ENCODE measurements around the gene RYR3.

The RYR3 gene

GRCh38 chr15:33445984-33446383, 135.2 kb downstream of the RYR3 start:
- no peak overlapping the region for H3K27ac ChIP-seq (ENCODE audit: low read length, poor library complexity, severe bottlenecking)
- H3K4ac ChIP-seq (ENCODE audit: low read depth in 1 of 2, low read length in 2 of 2), result no peak overlapping the region
- no peak overlapping the region for H4K91ac ChIP-seq (ENCODE audit: low read length)
- no peak overlapping the region for H3K23ac ChIP-seq (ENCODE audit: low read length in 2 of 2)
- no peak overlapping the region for H3K4me3 ChIP-seq (ENCODE audit: insufficient read depth in 1 of 2, low read depth in 1 of 2, low read length in 2 of 2)
- 84% methylated on average over 2 of the region's 4 CpGs for WGBS
- peaks cover 0 to 44% of the 10 kb centered on the region in 2 experiments for H3K27me3 ChIP-seq (ENCODE audit: control insufficient read depth in 1 of 2, insufficient read depth in 1 of 2, low read length in 2 of 2)
- no peak for DNase-seq
- H3K79me1 ChIP-seq (replicated peaks; ENCODE audit: low read length, poor library complexity, severe bottlenecking), result peaks cover 3% of the 10 kb centered on the region
- no peak overlapping the region for H2BK12ac ChIP-seq (ENCODE audit: low read length in 2 of 2)
- H3K4me2 ChIP-seq (ENCODE audit: low read length, poor library complexity, severe bottlenecking), result no peak overlapping the region
- H2BK5ac ChIP-seq (ENCODE audit: low read depth, low read length, poor library complexity, severe bottlenecking), result no peak overlapping the region
- H4K8ac ChIP-seq (ENCODE audit: low read length), result no peak overlapping the region
- H3K4me1 ChIP-seq (ENCODE audit: control insufficient read depth, insufficient read depth, low read depth, low read length), result peaks cover 10% of the 10 kb centered on the region
- H3K14ac ChIP-seq (ENCODE audit: low read length in 2 of 2), result no peak overlapping the region
- H2AFZ ChIP-seq (ENCODE audit: low read depth, low read length), result no peak overlapping the region
- H3K9ac ChIP-seq (ENCODE audit: low read length), result no peak overlapping the region
- no peak overlapping the region for H2AK5ac ChIP-seq (ENCODE audit: low read length, severe bottlenecking)
- no peaks in the 10 kb centered on the region for H3K9me3 ChIP-seq (ENCODE audit: control insufficient read depth, low read length)
- no peak overlapping the region for H3K18ac ChIP-seq (ENCODE audit: low read depth in 1 of 2, low read length in 2 of 2)
- H2BK120ac ChIP-seq (ENCODE audit: low read depth, low read length), result no peak overlapping the region
- no peaks in the 10 kb centered on the region for H3K36me3 ChIP-seq (ENCODE audit: control insufficient read depth in 1 of 2, insufficient read depth in 2 of 2, low read depth in 1 of 2, low read length in 2 of 2)
- no peak overlapping the region for H2BK15ac ChIP-seq (ENCODE audit: low read depth, poor library complexity, severe bottlenecking)

- Histone ChIP-seq H2AFZ (ENCODE audit: low read depth, low read length) (no peak overlapping the region), H3K4me3 (ENCODE audit: insufficient read depth in 1 of 2, low read depth in 1 of 2, low read length in 2 of 2) (no peak overlapping the region), H3K18ac (ENCODE audit: low read depth in 1 of 2, low read length in 2 of 2) (no peak overlapping the region), H3K4ac (ENCODE audit: low read depth in 1 of 2, low read length in 2 of 2) (no peak overlapping the region), H3K14ac (ENCODE audit: low read length in 2 of 2) (no peak overlapping the region), H2BK5ac (ENCODE audit: low read depth, low read length, poor library complexity, severe bottlenecking) (no peak overlapping the region), H2BK120ac (ENCODE audit: low read depth, low read length) (no peak overlapping the region), H3K9me3 (ENCODE audit: control insufficient read depth, low read length) (no peaks in the 10 kb centered on the region), H3K36me3 (ENCODE audit: control insufficient read depth in 1 of 2, insufficient read depth in 2 of 2, low read depth in 1 of 2, low read length in 2 of 2) (no peaks in the 10 kb centered on the region), H3K23ac (ENCODE audit: low read length in 2 of 2) (no peak overlapping the region), H3K4me2 (ENCODE audit: low read length, poor library complexity, severe bottlenecking) (no peak overlapping the region), H2BK12ac (ENCODE audit: low read length in 2 of 2) (no peak overlapping the region), H3K27me3 (ENCODE audit: control insufficient read depth in 1 of 2, insufficient read depth in 1 of 2, low read length in 2 of 2) (peaks cover 0 to 43% of the 10 kb centered on the region in 2 experiments), H3K4me1 (ENCODE audit: control insufficient read depth, insufficient read depth, low read depth, low read length) (peaks cover 10% of the 10 kb centered on the region), H2AK5ac (ENCODE audit: low read length, severe bottlenecking) (no peak overlapping the region), H3K27ac (ENCODE audit: low read length, poor library complexity, severe bottlenecking) (no peak overlapping the region), H2BK15ac (ENCODE audit: low read depth, poor library complexity, severe bottlenecking) (no peak overlapping the region), H3K79me1 (replicated peaks; ENCODE audit: low read length, poor library complexity, severe bottlenecking) (peaks cover 3% of the 10 kb centered on the region), H4K91ac (ENCODE audit: low read length) (no peak overlapping the region), H4K8ac (ENCODE audit: low read length) (no peak overlapping the region), H3K9ac (ENCODE audit: low read length) (no peak overlapping the region)
- no peak for DNase-seq
- 55% methylated on average over 4 of the region's 4 CpGs for WGBS
Measured at GRCh38 chr15:33448151-33448550, 137.4 kb downstream of the RYR3 start.

- Histone ChIP-seq H2BK12ac (ENCODE audit: low read length in 2 of 2) (no peak overlapping the region), H3K4me1 (ENCODE audit: control insufficient read depth, insufficient read depth, low read depth, low read length) (peaks cover 10% of the 10 kb centered on the region), H3K4me3 (ENCODE audit: insufficient read depth in 1 of 2, low read depth in 1 of 2, low read length in 2 of 2) (no peak overlapping the region), H3K14ac (ENCODE audit: low read length in 2 of 2) (no peak overlapping the region), H2BK120ac (ENCODE audit: low read depth, low read length) (no peak overlapping the region), H4K91ac (ENCODE audit: low read length) (no peak overlapping the region), H4K8ac (ENCODE audit: low read length) (no peak overlapping the region), H2AFZ (ENCODE audit: low read depth, low read length) (no peak overlapping the region), H3K4ac (ENCODE audit: low read depth in 1 of 2, low read length in 2 of 2) (no peak overlapping the region), H2BK5ac (ENCODE audit: low read depth, low read length, poor library complexity, severe bottlenecking) (no peak overlapping the region), H3K79me1 (replicated peaks; ENCODE audit: low read length, poor library complexity, severe bottlenecking) (peaks cover 3% of the 10 kb centered on the region), H3K18ac (ENCODE audit: low read depth in 1 of 2, low read length in 2 of 2) (no peak overlapping the region), H3K27ac (ENCODE audit: low read length, poor library complexity, severe bottlenecking) (no peak overlapping the region), H3K4me2 (ENCODE audit: low read length, poor library complexity, severe bottlenecking) (no peak overlapping the region), H3K9ac (ENCODE audit: low read length) (no peak overlapping the region), H2AK5ac (ENCODE audit: low read length, severe bottlenecking) (peak overlapping the region; percentile 38), H2BK15ac (ENCODE audit: low read depth, poor library complexity, severe bottlenecking) (no peak overlapping the region), H3K27me3 (ENCODE audit: control insufficient read depth in 1 of 2, insufficient read depth in 1 of 2, low read length in 2 of 2) (peaks cover 0 to 43% of the 10 kb centered on the region in 2 experiments), H3K9me3 (ENCODE audit: control insufficient read depth, low read length) (no peaks in the 10 kb centered on the region), H3K23ac (ENCODE audit: low read length in 2 of 2) (no peak overlapping the region), H3K36me3 (ENCODE audit: control insufficient read depth in 1 of 2, insufficient read depth in 2 of 2, low read depth in 1 of 2, low read length in 2 of 2) (no peaks in the 10 kb centered on the region)
- 89% methylated on average over 9 of the region's 9 CpGs for WGBS
- no peak for DNase-seq
Measured at GRCh38 chr15:33448961-33449606, 138.3 kb downstream of the RYR3 start.

GRCh38 chr15:33449810-33450209, 139.0 kb downstream of the RYR3 start:
- H2BK120ac ChIP-seq (ENCODE audit: low read depth, low read length), result no peak overlapping the region
- peaks cover 0 to 39% of the 10 kb centered on the region in 2 experiments for H3K27me3 ChIP-seq (ENCODE audit: control insufficient read depth in 1 of 2, insufficient read depth in 1 of 2, low read length in 2 of 2)
- peaks cover 3% of the 10 kb centered on the region for H3K79me1 ChIP-seq (replicated peaks; ENCODE audit: low read length, poor library complexity, severe bottlenecking)
- H2BK15ac ChIP-seq (ENCODE audit: low read depth, poor library complexity, severe bottlenecking), result no peak overlapping the region
- H2BK12ac ChIP-seq (ENCODE audit: low read length in 2 of 2), result no peak overlapping the region
- H3K14ac ChIP-seq (ENCODE audit: low read length in 2 of 2), result no peak overlapping the region
- WGBS, result 38% methylated on average over 3 of the region's 3 CpGs
- no peak overlapping the region for H3K9ac ChIP-seq (ENCODE audit: low read length)
- no peak overlapping the region for H3K4me3 ChIP-seq (ENCODE audit: insufficient read depth in 1 of 2, low read depth in 1 of 2, low read length in 2 of 2)
- H2AFZ ChIP-seq (ENCODE audit: low read depth, low read length), result no peak overlapping the region
- no peak overlapping the region for H4K91ac ChIP-seq (ENCODE audit: low read length)
- no peaks in the 10 kb centered on the region for H3K36me3 ChIP-seq (ENCODE audit: control insufficient read depth in 1 of 2, insufficient read depth in 2 of 2, low read depth in 1 of 2, low read length in 2 of 2)
- no peak overlapping the region for H3K4ac ChIP-seq (ENCODE audit: low read depth in 1 of 2, low read length in 2 of 2)
- H4K8ac ChIP-seq (ENCODE audit: low read length), result no peak overlapping the region
- peaks cover 12% of the 10 kb centered on the region for H3K4me1 ChIP-seq (ENCODE audit: control insufficient read depth, insufficient read depth, low read depth, low read length)
- H3K27ac ChIP-seq (ENCODE audit: low read length, poor library complexity, severe bottlenecking), result no peak overlapping the region
- H3K18ac ChIP-seq (ENCODE audit: low read depth in 1 of 2, low read length in 2 of 2), result no peak overlapping the region
- H2BK5ac ChIP-seq (ENCODE audit: low read depth, low read length, poor library complexity, severe bottlenecking), result no peak overlapping the region
- no peaks in the 10 kb centered on the region for H3K9me3 ChIP-seq (ENCODE audit: control insufficient read depth, low read length)
- no peak overlapping the region for H3K4me2 ChIP-seq (ENCODE audit: low read length, poor library complexity, severe bottlenecking)
- H2AK5ac ChIP-seq (ENCODE audit: low read length, severe bottlenecking), result peak overlapping the region; percentile 54
- no peak overlapping the region for H3K23ac ChIP-seq (ENCODE audit: low read length in 2 of 2)
- DNase-seq, result no peak

Measured in mesenchymal stem cell (in vitro differentiated cells and primary cell).